GM15510 (cell line): ENCODE data around the gene EPM2A.

ENCODE experiments used
- POLR2A ChIP-seq: IDR thresholded peaks from 3 replicates; pipeline ENCODE4 v1.6.1; 2011; ENCODE audit warnings: borderline replicate concordance; ENCODE audit not compliant: insufficient read length; ENCODE audit errors: extremely low read depth

The EPM2A gene

GRCh38 chr6:145648149-145648548, 87.2 kb downstream of the EPM2A start:
- no peak for TF ChIP-seq POLR2A

- TF ChIP-seq POLR2A: no peak
These were observed 87.7 kb downstream of the EPM2A start for GRCh38 chr6:145647602-145648001.

- no peak for TF ChIP-seq POLR2A
These were observed 91.6 kb downstream of the EPM2A start for GRCh38 chr6:145643760-145644159.

- TF ChIP-seq POLR2A: no peak
These were observed 101.2 kb downstream of the EPM2A start for GRCh38 chr6:145633981-145634627.

GRCh38 chr6:145632971-145633370, 102.3 kb downstream of the EPM2A start:
- no peak for TF ChIP-seq POLR2A

- TF ChIP-seq POLR2A: no peak
These were observed 103.9 kb downstream of the EPM2A start for GRCh38 chr6:145631374-145631773.

- TF ChIP-seq POLR2A: no peak
These were observed 104.7 kb downstream of the EPM2A start for GRCh38 chr6:145630598-145630997.

- no peak for TF ChIP-seq POLR2A
These were observed 105.8 kb downstream of the EPM2A start for GRCh38 chr6:145629478-145629877.

- TF ChIP-seq POLR2A: no peak
These were observed 107.9 kb downstream of the EPM2A start for GRCh38 chr6:145627451-145627850.

- no peak for TF ChIP-seq POLR2A
These were observed 108.5 kb downstream of the EPM2A start for GRCh38 chr6:145626857-145627256.

GRCh38 chr6:145623231-145623630, 112.1 kb downstream of the EPM2A start:
- no peak for TF ChIP-seq POLR2A

- no peak for TF ChIP-seq POLR2A
These were observed 113.5 kb downstream of the EPM2A start for GRCh38 chr6:145621776-145622175.

- TF ChIP-seq POLR2A: no peak
These were observed 115.2 kb downstream of the EPM2A start for GRCh38 chr6:145620088-145620487.

GRCh38 chr6:145609521-145609920, 125.8 kb downstream of the EPM2A start:
- no peak for TF ChIP-seq POLR2A

GRCh38 chr6:145608850-145609249, 126.5 kb downstream of the EPM2A start:
- no peak for TF ChIP-seq POLR2A

GRCh38 chr6:145603991-145604390, 131.3 kb downstream of the EPM2A start:
- TF ChIP-seq POLR2A: no peak

GRCh38 chr6:145603424-145603833, 131.9 kb downstream of the EPM2A start:
- no peak for TF ChIP-seq POLR2A
